NB4 (cell line): ENCODE data around the gene CLSTN2.

Experiments
- DNase-seq: peaks from one replicate; pipeline ENCODE4 v3.0.0; 2010; ENCODE audit warnings: low read depth
- H3K4me3 ChIP-seq: one replicate; pipeline ENCODE4 v1.5.1; 2011; ENCODE audit warnings: mild to moderate bottlenecking, low read depth, low read length, moderate library complexity
- MYC ChIP-seq: IDR thresholded peaks from 2 replicates; pipeline ENCODE4 v1.6.1; 2011; ENCODE audit warnings: low read depth, low read length
- POLR2A ChIP-seq: IDR thresholded peaks from 2 replicates; pipeline ENCODE4 v1.6.1; 2011; ENCODE audit warnings: mild to moderate bottlenecking; ENCODE audit not compliant: insufficient read length; ENCODE audit errors: extremely low read depth
- TF ChIP-seq, protein P1 (sequence below): IDR thresholded peaks from 2 replicates; pipeline ENCODE4 v1.6.1; 2011; ENCODE audit warnings: low read depth, low read length
- TF ChIP-seq, protein P2 (sequence below): IDR thresholded peaks from one replicate; pipeline ENCODE4 v1.5.1; 2012; ENCODE audit warnings: low read depth, low read length

The CLSTN2 gene

DNA sequence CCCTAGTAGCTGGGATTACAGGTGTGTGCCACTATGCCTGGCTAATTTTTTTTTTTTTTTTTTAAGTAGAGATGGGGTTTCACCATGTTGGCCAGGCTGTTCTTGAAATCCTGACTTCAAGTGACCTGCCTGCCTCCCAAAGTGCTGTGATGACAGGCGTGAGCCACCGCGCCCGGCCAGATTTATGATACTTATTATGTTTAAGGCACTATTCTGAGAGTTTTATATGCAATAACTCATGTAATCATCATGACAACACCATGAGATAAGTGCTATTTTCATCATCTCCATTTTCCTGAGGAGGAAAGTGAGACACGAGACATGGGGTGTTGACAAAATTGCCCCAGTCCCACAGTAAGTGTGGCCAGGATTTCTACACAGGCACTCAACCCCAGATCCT, 376.4 kb downstream of the CLSTN2 start:
- no peak for DNase-seq
- no peak overlapping the region for H3K4me3 ChIP-seq
- TF ChIP-seq, protein P1, sequence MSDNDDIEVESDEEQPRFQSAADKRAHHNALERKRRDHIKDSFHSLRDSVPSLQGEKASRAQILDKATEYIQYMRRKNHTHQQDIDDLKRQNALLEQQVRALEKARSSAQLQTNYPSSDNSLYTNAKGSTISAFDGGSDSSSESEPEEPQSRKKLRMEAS: no peak

DNA sequence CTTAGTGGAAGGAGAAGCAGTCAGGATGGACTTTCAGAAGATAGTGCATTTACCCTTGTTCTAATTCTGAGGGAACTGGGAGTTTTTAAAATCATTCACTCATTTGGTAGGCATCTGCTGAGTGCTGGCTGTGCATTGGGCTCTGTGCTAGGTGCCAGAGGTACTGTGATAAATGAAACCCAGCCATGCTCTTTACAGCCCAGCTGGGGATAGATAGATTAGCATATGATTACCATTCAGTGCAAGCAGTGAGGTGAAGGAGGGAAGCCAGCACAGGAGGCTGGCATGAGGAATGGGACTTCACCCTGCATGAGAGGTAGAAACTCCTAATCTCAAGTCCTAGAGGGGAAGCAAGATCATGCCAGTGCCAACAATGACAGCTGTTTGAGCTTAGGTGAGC, 381.0 kb downstream of the CLSTN2 start:
- H3K4me3 ChIP-seq: no peak overlapping the region
- TF ChIP-seq, protein P1: no peak
- TF ChIP-seq, protein P2, sequence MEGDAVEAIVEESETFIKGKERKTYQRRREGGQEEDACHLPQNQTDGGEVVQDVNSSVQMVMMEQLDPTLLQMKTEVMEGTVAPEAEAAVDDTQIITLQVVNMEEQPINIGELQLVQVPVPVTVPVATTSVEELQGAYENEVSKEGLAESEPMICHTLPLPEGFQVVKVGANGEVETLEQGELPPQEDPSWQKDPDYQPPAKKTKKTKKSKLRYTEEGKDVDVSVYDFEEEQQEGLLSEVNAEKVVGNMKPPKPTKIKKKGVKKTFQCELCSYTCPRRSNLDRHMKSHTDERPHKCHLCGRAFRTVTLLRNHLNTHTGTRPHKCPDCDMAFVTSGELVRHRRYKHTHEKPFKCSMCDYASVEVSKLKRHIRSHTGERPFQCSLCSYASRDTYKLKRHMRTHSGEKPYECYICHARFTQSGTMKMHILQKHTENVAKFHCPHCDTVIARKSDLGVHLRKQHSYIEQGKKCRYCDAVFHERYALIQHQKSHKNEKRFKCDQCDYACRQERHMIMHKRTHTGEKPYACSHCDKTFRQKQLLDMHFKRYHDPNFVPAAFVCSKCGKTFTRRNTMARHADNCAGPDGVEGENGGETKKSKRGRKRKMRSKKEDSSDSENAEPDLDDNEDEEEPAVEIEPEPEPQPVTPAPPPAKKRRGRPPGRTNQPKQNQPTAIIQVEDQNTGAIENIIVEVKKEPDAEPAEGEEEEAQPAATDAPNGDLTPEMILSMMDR: no peak
- TF ChIP-seq POLR2A (no peak), MYC (no peak)
- DNase-seq: no peak

DNA sequence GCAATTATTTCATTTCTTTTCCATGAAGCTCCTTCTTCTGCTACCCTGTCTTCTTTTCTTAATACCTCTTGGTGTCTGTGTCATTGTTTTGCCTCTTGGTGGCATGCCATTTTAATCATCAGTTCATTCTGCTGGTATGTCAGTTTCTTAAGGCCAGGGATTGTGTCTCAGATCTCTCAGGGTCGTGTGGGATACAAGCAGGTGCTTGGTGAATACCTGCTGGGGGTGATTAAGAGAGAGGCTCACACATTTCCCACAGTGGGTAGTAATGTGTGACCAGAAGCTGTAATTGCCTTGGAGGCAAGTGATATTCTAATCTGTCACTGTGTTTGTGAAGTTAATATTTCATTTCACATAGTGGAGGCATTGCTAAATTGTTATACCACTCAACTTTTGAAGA, 381.5 kb downstream of the CLSTN2 start:
- no peak for DNase-seq
- no peak overlapping the region for H3K4me3 ChIP-seq
- TF ChIP-seq, protein P2: no peak
- TF ChIP-seq MYC (no peak), POLR2A (no peak)
- TF ChIP-seq, protein P1: no peak

DNA sequence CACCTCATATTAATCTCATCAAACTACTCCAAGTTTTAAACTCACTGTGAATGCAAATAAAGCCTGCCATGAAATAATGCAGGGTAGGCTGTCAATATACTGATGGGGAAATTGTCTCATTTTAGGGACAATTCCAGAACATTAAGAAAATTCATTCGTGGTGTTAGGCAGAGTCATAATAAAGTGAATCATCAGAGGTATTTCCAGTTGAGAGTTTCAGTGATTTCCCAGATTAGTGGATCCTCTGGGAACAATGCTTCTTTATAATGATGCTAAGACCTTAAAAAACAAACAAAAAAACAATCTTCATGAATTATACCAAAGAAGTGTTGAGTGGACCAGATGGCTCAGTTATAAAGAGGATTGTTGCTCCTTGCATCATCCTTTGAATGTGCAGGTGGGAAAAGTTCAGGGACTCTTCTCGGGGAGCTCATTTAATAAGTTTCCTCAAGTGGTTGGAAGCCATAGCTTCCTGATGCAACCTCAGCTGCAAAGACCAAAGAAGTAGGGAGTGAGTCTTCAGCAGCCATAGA, 381.9 kb downstream of the CLSTN2 start:
- TF ChIP-seq, protein P1: no peak
- TF ChIP-seq MYC (no peak), POLR2A (no peak)
- TF ChIP-seq, protein P2: no peak
- no peak overlapping the region for H3K4me3 ChIP-seq
- DNase-seq: no peak

DNA sequence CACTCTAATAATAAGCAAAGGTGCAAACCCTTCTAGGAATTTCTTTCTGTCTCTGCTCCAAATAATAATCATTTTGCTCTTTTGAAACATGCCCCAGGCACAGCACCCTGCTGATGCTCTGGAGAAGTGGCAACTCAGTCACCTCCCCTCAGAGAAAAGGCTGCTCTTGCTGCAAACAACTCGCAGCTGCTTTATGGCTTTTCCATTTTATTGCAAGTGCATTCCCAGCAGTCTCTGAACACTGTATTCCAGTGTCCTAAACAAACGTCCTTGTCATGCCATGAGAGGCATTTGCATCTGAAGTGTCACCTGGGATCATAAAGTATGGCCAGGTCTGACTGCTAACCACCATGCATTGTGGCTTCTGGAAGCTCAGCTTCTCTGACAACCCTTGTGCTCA, 384.8 kb downstream of the CLSTN2 start:
- TF ChIP-seq, protein P1: no peak
- TF ChIP-seq, protein P2: no peak
- no peak for TF ChIP-seq MYC
- TF ChIP-seq POLR2A: no peak
- H3K4me3 ChIP-seq: no peak overlapping the region
- no peak for DNase-seq

DNA sequence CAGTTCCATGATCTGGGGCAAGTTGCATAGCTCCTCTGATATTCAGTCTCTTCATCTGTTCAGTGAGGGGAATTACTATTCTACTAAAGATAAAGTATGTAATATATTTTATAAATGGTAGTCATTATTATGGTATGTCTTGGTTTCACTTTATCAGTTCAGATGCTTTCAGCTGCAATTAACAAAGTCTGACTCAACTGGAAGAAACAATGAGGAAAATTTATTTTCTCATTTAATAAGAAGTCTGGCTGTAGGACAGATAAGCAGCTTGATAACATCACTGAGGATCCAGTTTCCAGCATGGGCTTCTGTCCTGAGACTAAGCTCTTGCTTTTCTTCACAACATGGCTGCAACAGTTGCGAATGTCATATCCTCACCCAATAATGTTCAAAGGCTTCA, 388.6 kb downstream of the CLSTN2 start:
- H3K4me3 ChIP-seq: no peak overlapping the region
- DNase-seq: no peak
- TF ChIP-seq, protein P1: no peak
- TF ChIP-seq MYC: no peak
- TF ChIP-seq, protein P2: no peak
